GM12878 (cell line): Measurements from ENCODE around the gene PRKN. TPM values are rescaled to one million over a fixed set of nuclear protein-coding genes. Genes with fewer than 3 reads are reported as not detected.

Source experiments
- ATAC-seq: fragments of 200-7000 bp; cut with Tn5 transposase; 3 replicates; pipeline ENCODE4 v1.9.1; 2020; ENCODE audit warnings: mild to moderate bottlenecking, moderate library complexity
- BruUV-seq: library from RNA; stranded (reverse); fragments of 400-500 nt; replicated peaks from 2 replicates; lab custom pipeline; 2021; lab: Mats Ljungman, UMichigan
- CTCF ChIA-PET: fragments of 300-600 bp; sonication (Branson Sonifier 250); formaldehyde crosslinking; extraction: SDS; loops from one replicate; lab custom pipeline; 2021; ENCODE audit warnings: inconsistent platforms; lab: Yijun Ruan, JAX
- POLR2A ChIA-PET: fragments of 350-600 bp; formaldehyde crosslinking; extraction: SDS; loops from one replicate; lab custom pipeline; 2021; ENCODE audit warnings: inconsistent platforms; lab: Charles Lee
- RAD21 ChIA-PET: fragments of 300-600 bp; sonication (Branson Sonifier 250); formaldehyde crosslinking; loops from one replicate; lab custom pipeline; 2023; ENCODE audit warnings: antibody characterized with exemption; ENCODE audit not compliant: unreplicated experiment; lab: Charles Lee
- SMC1A ChIA-PET: fragments of 300-600 bp; sonication (Branson Sonifier 250); formaldehyde crosslinking; loops from one replicate; lab custom pipeline; 2023; ENCODE audit not compliant: unreplicated experiment, uncharacterized antibody; lab: Charles Lee
- DNase-seq: peaks from one replicate; pipeline ENCODE4 v3.0.0-alpha.2; 2011; ENCODE audit warnings: low read depth, low spot score
- FAIRE-seq: peaks from 3 replicates; lab custom pipeline; 2011; peaks lifted over from hg19 to GRCh38; lab: Jason Lieb, UNC
- H2AFZ ChIP-seq: 2 replicates; pipeline ENCODE4 v1.6.0; 2011; ENCODE audit warnings: low read depth, low read length, control low read depth; ENCODE audit not compliant: control insufficient read depth
- H3K27ac ChIP-seq: 2 replicates; pipeline ENCODE4 v1.5.1; 2011; ENCODE audit warnings: control low read depth; ENCODE audit not compliant: control insufficient read depth, insufficient read depth
- H3K27me3 ChIP-seq, 2 experiments: replicated peaks in 1 of 2; 2 replicates each; pipeline versions ENCODE4 v1.6.0 to v1.6.1; 2011; ENCODE audit warnings: low read length in 1 of 2; ENCODE audit not compliant: control insufficient read depth in 2 of 2, insufficient read depth in 2 of 2
- H3K36me3 ChIP-seq, 2 experiments: 2 replicates each; pipeline ENCODE4 v1.5.1; 2011; ENCODE audit warnings: low read length in 1 of 2; ENCODE audit not compliant: control insufficient read depth in 2 of 2, insufficient read depth in 2 of 2
- H3K4me1 ChIP-seq: 2 replicates; pipeline ENCODE4 v1.6.1; 2011; ENCODE audit warnings: mild to moderate bottlenecking, low read length, moderate library complexity, mixed read lengths; ENCODE audit not compliant: control insufficient read depth, insufficient read depth
- H3K4me2 ChIP-seq: 2 replicates; pipeline ENCODE4 v1.6.0; 2011; ENCODE audit warnings: control low read depth; ENCODE audit not compliant: control insufficient read depth, insufficient read depth
- H3K4me3 ChIP-seq: fragments of 200-600 bp; sonication (generic); 2 replicates; pipeline ENCODE4 v1.5.1; 2016
- H3K79me2 ChIP-seq: 2 replicates; pipeline ENCODE4 v1.6.0; 2011; ENCODE audit warnings: low read length; ENCODE audit not compliant: control insufficient read depth, insufficient read depth
- H3K9ac ChIP-seq: 2 replicates; pipeline ENCODE4 v1.8.0; 2011; ENCODE audit warnings: low read length, control low read depth, mixed read lengths; ENCODE audit not compliant: control insufficient read depth, insufficient read depth
- H3K9me3 ChIP-seq: replicated peaks from 3 replicates; pipeline ENCODE4 v1.5.1; 2011; ENCODE audit warnings: mild to moderate bottlenecking, low read length; ENCODE audit not compliant: control insufficient read depth, insufficient read depth
- H4K20me1 ChIP-seq: 2 replicates; pipeline ENCODE4 v1.6.0; 2011; ENCODE audit not compliant: control insufficient read depth, insufficient read depth
- ATF7 ChIP-seq: fragments of 450-650 bp; IDR thresholded peaks from 2 replicates; pipeline ENCODE4 v1.6.1; 2016; ENCODE audit warnings: low read depth, mild to moderate bottlenecking
- BHLHE40 ChIP-seq, 2 experiments: fragments of 450-650 bp in 1 of 2; IDR thresholded peaks; 2 replicates each; pipeline ENCODE4 v1.6.1; 2011 to 2017; ENCODE audit warnings: low read depth in 2 of 2, borderline replicate concordance in 1 of 2, improper control_type of control experiment in 1 of 2, low read length in 1 of 2, mild to moderate bottlenecking in 1 of 2
- CBX3 ChIP-seq: fragments of 200-600 bp; sonication (generic); IDR thresholded peaks from 2 replicates; pipeline ENCODE4 v1.6.1; 2016; ENCODE audit warnings: low read depth, borderline replicate concordance
- CBX5 ChIP-seq: sonication (generic); IDR thresholded peaks from 2 replicates; pipeline ENCODE4 v1.6.1; 2016; ENCODE audit warnings: low read depth, moderate library complexity, mild to moderate bottlenecking, inconsistent platforms
- CUX1 ChIP-seq: IDR thresholded peaks from 2 replicates; pipeline ENCODE4 v1.6.1; 2012; ENCODE audit warnings: improper control_type of control experiment, low read depth, low read length; ENCODE audit not compliant: insufficient replicate concordance
- E2F4 ChIP-seq: IDR thresholded peaks from 2 replicates; pipeline ENCODE4 v1.6.1; 2012; ENCODE audit warnings: low read depth, low read length, improper control_type of control experiment
- ELK1 ChIP-seq: IDR thresholded peaks from 2 replicates; pipeline ENCODE4 v1.6.1; 2012; ENCODE audit warnings: low read depth, low read length, improper control_type of control experiment
- EP300 ChIP-seq, 2 experiments: fragments of 150-350 bp in 1 of 2; IDR thresholded peaks; 2 replicates each; pipeline ENCODE4 v1.6.1; 2011 to 2012; ENCODE audit warnings: low read depth in 2 of 2, low read length in 2 of 2, borderline replicate concordance in 1 of 2, improper control_type of control experiment in 1 of 2, inconsistent platforms in 1 of 2; ENCODE audit not compliant: control insufficient read depth in 1 of 2
- KDM1A ChIP-seq: fragments of 200-600 bp; sonication (generic); IDR thresholded peaks from 2 replicates; pipeline ENCODE4 v1.6.1; 2016; ENCODE audit warnings: borderline replicate concordance
- LARP7 ChIP-seq: fragments of 450-650 bp; IDR thresholded peaks from 2 replicates; pipeline ENCODE4 v1.6.1; 2017; ENCODE audit warnings: mild to moderate bottlenecking
- MEF2A ChIP-seq: IDR thresholded peaks from 2 replicates; pipeline ENCODE4 v1.6.1; 2011; ENCODE audit warnings: low read depth, mild to moderate bottlenecking, low read length, moderate library complexity; ENCODE audit not compliant: insufficient read depth
- NFYB ChIP-seq: IDR thresholded peaks from 2 replicates; pipeline ENCODE4 v1.6.1; 2011; ENCODE audit warnings: low read depth, mild to moderate bottlenecking, low read length, improper control_type of control experiment, moderate library complexity; ENCODE audit not compliant: insufficient read depth
- RBBP5 ChIP-seq: fragments of 200-600 bp; sonication (generic); conservative IDR thresholded peaks from 2 replicates; pipeline ENCODE4 v1.6.1; 2016
- SMAD5 ChIP-seq: IDR thresholded peaks from 2 replicates; pipeline ENCODE4 v1.6.1; 2016; ENCODE audit warnings: antibody characterized with exemption, low read depth
- SREBF1 ChIP-seq: IDR thresholded peaks from 2 replicates; pipeline ENCODE4 v1.6.1; 2012; ENCODE audit warnings: mild to moderate bottlenecking, low read length
- TAF1 ChIP-seq: IDR thresholded peaks from 2 replicates; pipeline ENCODE4 v1.6.1; 2011; ENCODE audit warnings: mild to moderate bottlenecking, low read depth, low read length, borderline replicate concordance
- ZNF274 ChIP-seq: IDR thresholded peaks from one replicate; pipeline ENCODE4 v1.8.0; 2011; ENCODE audit not compliant: insufficient read length, insufficient read depth
- WGBS: methylation state at CpG from one replicate; pipeline ENCODE4 v1.1.6; 2016; ENCODE audit warnings: low lambda C conversion rate; ENCODE audit not compliant: insufficient replicate concordance, insufficient coverage; ENCODE audit errors: missing lambda C conversion rate; 5-methylcytosine and 5-hydroxymethylcytosine counted together
- in situ Hi-C: fragments of 300-500 bp; cut with MboI; formaldehyde crosslinking; loops from 9 replicates; pipeline ENCODE4 v1.14.3; 2018; ENCODE audit warnings: mixed read lengths
- intact Hi-C: fragments of 100-400 bp; cut with micrococcal nuclease; formaldehyde crosslinking; loops from one replicate; pipeline ENCODE4 v1.14.2; 2022; ENCODE audit not compliant: unreplicated experiment
- polyA plus RNA-seq, 11 experiments: library from polyadenylated mRNA; depleted of rRNA in 4 of 11; unstranded in 6 of 11; stranded (reverse) in 5 of 11; fragments of >200 nt; fragmentation: Nextera tagmentation in 4 of 11; fragmentation: Illumina TruSeq in 1 of 11; extraction: Ambion mirVana in 4 of 11; extraction: Trizol in 1 of 11; gene quantifications; 1 replicate in 1 of 11; 2 replicates in 10 of 11; pipeline versions ENCODE4 v1.2.1 to v1.2.3, GENCODE V29; 2011 to 2016; ENCODE audit warnings: inconsistent platforms in 2 of 11, missing spikeins in 2 of 11, low read depth in 1 of 11
- total RNA-seq, 4 experiments: library from RNA; depleted of rRNA in 3 of 4; stranded (reverse); fragments of >200 nt in 3 of 4; fragmentation: Illumina TruSeq in 1 of 4; extraction: Trizol in 1 of 4; gene quantifications; 2 replicates each; pipeline versions ENCODE4 v1.2.1 to v1.2.3, GENCODE V29; 2013 to 2021

Gene PRKN
- total and polyA plus RNA-seq, 10 of the 15 experiments (the other 5 are each of a cell fraction or from before 2014, with no cell fraction given), result 0.06 to 0.09 TPM; not detected in 8

GRCh38 chr6:162116902-162117525, 610.6 kb downstream of the PRKN start:
- Histone ChIP-seq H3K4me3 (no peak overlapping the region), H3K36me3 (no peaks in the 10 kb centered on the region), H3K27ac (no peak overlapping the region), H3K4me2 (no peak overlapping the region), H2AFZ (no peak overlapping the region), H3K27me3 (no peaks in the 10 kb centered on the region), H3K9ac (no peak overlapping the region), H3K79me2 (no peaks in the 10 kb centered on the region), H3K9me3 (no peaks in the 10 kb centered on the region), H3K4me1 (no peaks in the 10 kb centered on the region), H4K20me1 (no peaks in the 10 kb centered on the region)
- FAIRE-seq (no peak), ATAC-seq (no peak), DNase-seq (no peak)
- 20% methylated on average over 7 of the region's 7 CpGs for WGBS
- intact Hi-C loops (no loop called here), in situ Hi-C loops (no loop called here)
- ChIA-PET SMC1A (interaction anchor here (0.6 kb wide), 1 partner anchor 1251 kb away, joined by 3 read pairs; no protein-coding TSS in a partner anchor), RAD21 (no interaction called here), CTCF (no interaction called here), POLR2A (no interaction called here)
- BruUV-seq, result no TSS peak
- no peak for TF ChIP-seq CBX5
- no peak for TF ChIP-seq MEF2A
- TF ChIP-seq LARP7, result no peak
- no peak for TF ChIP-seq SMAD5
- TF ChIP-seq SREBF1, result no peak
- no peak for TF ChIP-seq ELK1
- TF ChIP-seq CBX3, result no peak
- TF ChIP-seq EP300 (IDR thresholded peaks at IDR 0.05; ENCODE audit: borderline replicate concordance in 1 of 2, control insufficient read depth in 1 of 2, low read depth in 2 of 2, low read length in 2 of 2), result no peak
- TF ChIP-seq CUX1, result no peak
- no peak for TF ChIP-seq ZNF274
- no peak for TF ChIP-seq KDM1A
- TF ChIP-seq E2F4, result no peak
- TF ChIP-seq ATF7, result no peak
- no peak for TF ChIP-seq RBBP5
- TF ChIP-seq NFYB, result no peak
- no peak for TF ChIP-seq BHLHE40 (IDR thresholded peaks at IDR 0.05; ENCODE audit: borderline replicate concordance in 1 of 2, low read depth in 2 of 2, low read length in 1 of 2)
- TF ChIP-seq TAF1, result no peak
